H1 (cell line): ENCODE results near the gene FRMD4A. TPM values are rescaled to one million over a fixed set of nuclear protein-coding genes. Genes with fewer than 3 reads are reported as not detected.

Source experiments
- CHD7 ChIP-seq: fragments of 300-600 bp; sonication (generic); IDR thresholded peaks from 2 replicates; pipeline ENCODE4 v1.7.1; 2012; ENCODE audit warnings: low read length, moderate library complexity, mild to moderate bottlenecking, inconsistent platforms; ENCODE audit not compliant: insufficient replicate concordance
- CREB1 ChIP-seq: IDR thresholded peaks from 2 replicates; pipeline ENCODE4 v1.6.1; 2012; ENCODE audit warnings: inconsistent platforms
- TBP ChIP-seq: IDR thresholded peaks from 2 replicates; pipeline ENCODE4 v1.6.1; 2011; ENCODE audit warnings: low read depth, low read length, improper control_type of control experiment
- polyA plus RNA-seq, 7 experiments: library from polyadenylated mRNA; depleted of rRNA in 3 of 7; stranded (reverse) in 5 of 7; unstranded in 2 of 7; fragments of >200 nt in 5 of 7; fragments of 200-250 nt in 2 of 7; gene quantifications; 1 replicate in 5 of 7; 2 replicates in 1 of 7; 4 replicates in 1 of 7; pipeline versions ENCODE4 v1.2.1 to v1.2.3, GENCODE V29; 2011 to 2013; ENCODE audit warnings: missing spikeins in 2 of 7, mixed read lengths in 2 of 7
- total RNA-seq: library from RNA; stranded (reverse); fragmentation: NEBNext Ultra II Directional; extraction: Animal tissue kit (Norgen Biotek cat#: 25700); gene quantifications from 2 replicates; pipeline ENCODE4 v1.2.1, GENCODE V29; 2021

The FRMD4A gene
- total and polyA plus RNA-seq, 2 of the 8 experiments (the other 6 are each of a cell fraction or from before 2014, with no cell fraction given), result 38.6 to 39.6 TPM

- TF ChIP-seq CHD7, result no peak
- TF ChIP-seq CREB1, result no peak
- TF ChIP-seq TBP, result no peak
Observed at GRCh38 chr10:14236341-14236740, 94.4 kb downstream of the FRMD4A start (continued).
